Mucosa of rectum (tissue), 2 donors: Measurements from ENCODE around the gene SNAPC2.

Experiments
- H3K27ac ChIP-seq, 2 donors: one replicate each; pipeline ENCODE4 v1.7.0; 2013; ENCODE audit warnings: inconsistent platforms in 2 of 2, low read depth in 2 of 2, low read length in 2 of 2
- H3K27me3 ChIP-seq, 2 donors: one replicate each; pipeline ENCODE4 v1.7.0; 2013; ENCODE audit warnings: low read length in 2 of 2; ENCODE audit not compliant: control insufficient read depth in 2 of 2, insufficient read depth in 2 of 2
- H3K36me3 ChIP-seq, 2 donors: one replicate each; pipeline ENCODE4 v1.7.0; 2013; ENCODE audit warnings: low read length in 2 of 2; ENCODE audit not compliant: control insufficient read depth in 2 of 2, insufficient read depth in 2 of 2
- H3K4me1 ChIP-seq, 2 donors: one replicate each; pipeline ENCODE4 v1.7.0; 2013; ENCODE audit warnings: low read length in 2 of 2, mild to moderate bottlenecking in 1 of 2; ENCODE audit not compliant: control insufficient read depth in 2 of 2, insufficient read depth in 2 of 2
- H3K4me3 ChIP-seq, 2 donors: one replicate each; pipeline ENCODE4 v1.7.0; 2013; ENCODE audit warnings: low read length in 2 of 2
- H3K9ac ChIP-seq, 2 donors: one replicate each; pipeline ENCODE4 v1.7.0; 2013; ENCODE audit warnings: low read length in 2 of 2, low read depth in 1 of 2, mild to moderate bottlenecking in 1 of 2
- H3K9me3 ChIP-seq, 2 donors: one replicate each; pipeline ENCODE4 v1.7.0; 2013; ENCODE audit warnings: low read length in 2 of 2; ENCODE audit not compliant: control insufficient read depth in 2 of 2
- donor health status: healthy.
- donor health status: Normal muscosa, but diverticular disease.

The SNAPC2 gene

GRCh38 chr19:7968008-7968795 lies 48.1 kb downstream of the SNAPC2 start:
- no peaks in the 10 kb centered on the region for H3K9me3 ChIP-seq
- H3K4me3 ChIP-seq, result no peak overlapping the region
- peaks cover 46 to 60% of the 10 kb centered on the region in 2 donors for H3K36me3 ChIP-seq
- H3K4me1 ChIP-seq, result no peaks in the 10 kb centered on the region
- no peak overlapping the region for H3K9ac ChIP-seq
- H3K27me3 ChIP-seq, result no peaks in the 10 kb centered on the region
- no peak overlapping the region for H3K27ac ChIP-seq

- no peaks in the 10 kb centered on the region for H3K4me1 ChIP-seq
- peaks cover 45 to 63% of the 10 kb centered on the region in 2 donors for H3K36me3 ChIP-seq
- H3K27ac ChIP-seq, result no peak overlapping the region
- H3K9me3 ChIP-seq, result no peaks in the 10 kb centered on the region
- H3K4me3 ChIP-seq, result no peak overlapping the region
- no peak overlapping the region for H3K9ac ChIP-seq
- H3K27me3 ChIP-seq, result no peaks in the 10 kb centered on the region
These were observed 48.8 kb downstream of the SNAPC2 start for GRCh38 chr19:7968796-7969554.

GRCh38 chr19:7969555-7969939 lies 49.4 kb downstream of the SNAPC2 start:
- no peak overlapping the region for H3K27ac ChIP-seq
- peaks cover 45 to 65% of the 10 kb centered on the region in 2 donors for H3K36me3 ChIP-seq
- no peaks in the 10 kb centered on the region for H3K4me1 ChIP-seq
- no peaks in the 10 kb centered on the region for H3K9me3 ChIP-seq
- no peak overlapping the region for H3K9ac ChIP-seq
- no peak overlapping the region for H3K4me3 ChIP-seq
- H3K27me3 ChIP-seq, result no peaks in the 10 kb centered on the region

- H3K27me3 ChIP-seq, result no peaks in the 10 kb centered on the region
These were observed 50.7 kb downstream of the SNAPC2 start for GRCh38 chr19:7970716-7971448.

GRCh38 chr19:7971553-7972520 lies 51.7 kb downstream of the SNAPC2 start:
- H3K9me3 ChIP-seq, result no peaks in the 10 kb centered on the region
- H3K27me3 ChIP-seq, result no peaks in the 10 kb centered on the region
- no peak overlapping the region for H3K4me3 ChIP-seq
- no peak overlapping the region for H3K27ac ChIP-seq
- H3K4me1 ChIP-seq, result no peaks in the 10 kb centered on the region
- peaks cover 42 to 56% of the 10 kb centered on the region in 2 donors for H3K36me3 ChIP-seq
- no peak overlapping the region for H3K9ac ChIP-seq

More at GRCh38 chr19:7970716-7971448, 50.7 kb downstream of the SNAPC2 start:
- Histone ChIP-seq H3K9me3 (no peaks in the 10 kb centered on the region), H3K27ac (no peak overlapping the region), H3K4me1 (no peaks in the 10 kb centered on the region), H3K36me3 (peaks cover 40 to 60% of the 10 kb centered on the region in 2 donors), H3K9ac (no peak overlapping the region), H3K4me3 (no peak overlapping the region)
